Gastrocnemius medialis (tissue), 4 donors: Measurements from ENCODE around the gene MCOLN3. TPM values are rescaled to one million over a fixed set of nuclear protein-coding genes. Genes with fewer than 3 reads are reported as not detected.

Experiments used
- ATAC-seq, 2 donors: fragments of 150-250 bp; one replicate each; pipeline ENCODE4 v1.9.1; 2016
- DNase-seq, 2 donors: peaks; one replicate each; pipeline ENCODE4 v3.0.0-alpha.2; 2019
- H3K27ac ChIP-seq, 4 donors: fragments of 200-600 bp; sonication (generic); 1 replicate in 1 of 4; 2 replicates in 3 of 4; pipeline ENCODE4 v1.5.1; 2016 to 2018; ENCODE audit warnings: mild to moderate bottlenecking in 2 of 4, moderate library complexity in 1 of 4
- H3K27me3 ChIP-seq, 3 donors: fragments of 200-600 bp; sonication (generic) in 2 of 3; 1 replicate in 1 of 3; 2 replicates in 2 of 3; pipeline versions ENCODE4 v1.5.1 to v1.6.0; 2016 to 2019; ENCODE audit warnings: mild to moderate bottlenecking in 1 of 3, moderate library complexity in 1 of 3
- H3K36me3 ChIP-seq, 2 donors: fragments of 200-600 bp; sonication (generic) in 1 of 2; one replicate each; pipeline ENCODE4 v1.5.1; 2017 to 2018
- H3K4me1 ChIP-seq, 2 donors: fragments of 200-600 bp; sonication (generic) in 1 of 2; one replicate each; pipeline ENCODE4 v1.5.1; 2016 to 2017; ENCODE audit warnings: mild to moderate bottlenecking in 2 of 2
- H3K4me3 ChIP-seq, 4 donors: fragments of 200-600 bp; sonication (generic) in 3 of 4; 1 replicate in 1 of 4; 2 replicates in 3 of 4; pipeline ENCODE4 v1.5.1; 2016 to 2019; ENCODE audit warnings: mild to moderate bottlenecking in 2 of 4
- H3K9me3 ChIP-seq, 3 donors: fragments of 200-600 bp; sonication (generic) in 2 of 3; 1 replicate in 1 of 3; 2 replicates in 2 of 3; pipeline ENCODE4 v1.5.1; 2016 to 2019
- CTCF ChIP-seq, 5 experiments: fragments of 450-650 bp in 3 of 5; fragments of 200-600 bp in 2 of 5; sonication (generic) in 2 of 5; IDR thresholded peaks in 4 of 5; conservative IDR thresholded peaks in 1 of 5; 1 replicate in 4 of 5; 2 replicates in 1 of 5; pipeline ENCODE4 v1.5.1; 2016 to 2019; ENCODE audit warnings: antibody characterized with exemption in 5 of 5, mild to moderate bottlenecking in 3 of 5, moderate library complexity in 3 of 5
- POLR2A ChIP-seq, 2 donors: fragments of 450-650 bp; IDR thresholded peaks; one replicate each; pipeline ENCODE4 v1.6.1; 2017; ENCODE audit warnings: antibody characterized with exemption in 2 of 2, mild to moderate bottlenecking in 2 of 2, moderate library complexity in 2 of 2
- in situ Hi-C, 4 donors: fragments of 200-750 bp; cut with MboI; loops; one replicate each; pipeline versions ENCODE4 v1.15.0 to v1.8.0; 2017; ENCODE audit warnings: low sequenced_read_pairs in 4 of 4
- intact Hi-C: fragments of 100-400 bp; cut with DNase I; formaldehyde crosslinking; loops from one replicate; pipeline ENCODE4 v1.15.1; 2023; ENCODE audit warnings: low total_unique reads
- total RNA-seq, 4 donors: library from RNA; depleted of rRNA; stranded (reverse); fragments of >200 nt; gene quantifications; one replicate each; pipeline versions ENCODE4 v1.1.0 to v1.2.3, GENCODE V29; 2016

The MCOLN3 gene
- total RNA-seq, 4 donors from 2014 or later: 0.19 to 0.61 (median 0.33) TPM

GRCh38 chr1:84982395-84982794 is 65.9 kb downstream of the MCOLN3 start:
- no peak overlapping the region for H3K27ac ChIP-seq
- ATAC-seq (no peak), DNase-seq (no peak)
- H3K4me1 ChIP-seq: no peaks in the 10 kb centered on the region
- in situ Hi-C loops (no loop called here), intact Hi-C loops (no loop called here)
- no peaks in the 10 kb centered on the region for H3K9me3 ChIP-seq
- H3K4me3 ChIP-seq: no peak overlapping the region
- no peaks in the 10 kb centered on the region for H3K36me3 ChIP-seq
- no peaks in the 10 kb centered on the region for H3K27me3 ChIP-seq
- no peak for TF ChIP-seq POLR2A (IDR thresholded peaks at IDR 0.05)
- no peak for TF ChIP-seq CTCF (IDR thresholded peaks at IDR 0.05 in 4 of 5, conservative IDR thresholded peaks at IDR 0.05 in 1 of 5)

- TF ChIP-seq CTCF (IDR thresholded peaks at IDR 0.05 in 4 of 5, conservative IDR thresholded peaks at IDR 0.05 in 1 of 5) (no peak), POLR2A (IDR thresholded peaks at IDR 0.05) (no peak)
- ATAC-seq (no peak), DNase-seq (no peak)
- Histone ChIP-seq H3K27me3 (no peaks in the 10 kb centered on the region), H3K4me3 (no peak overlapping the region), H3K4me1 (no peaks in the 10 kb centered on the region), H3K36me3 (no peaks in the 10 kb centered on the region), H3K27ac (no peak overlapping the region), H3K9me3 (no peaks in the 10 kb centered on the region)
- intact Hi-C loops (no loop called here), in situ Hi-C loops (no loop called here)
Observed at GRCh38 chr1:84975035-84975434, 73.3 kb downstream of the MCOLN3 start.

- no peak for TF ChIP-seq CTCF (IDR thresholded peaks at IDR 0.05 in 4 of 5, conservative IDR thresholded peaks at IDR 0.05 in 1 of 5)
- no peak for TF ChIP-seq POLR2A (IDR thresholded peaks at IDR 0.05)
- in situ Hi-C loops: no loop called here
Observed at GRCh38 chr1:84973498-84974334, 74.6 kb downstream of the MCOLN3 start.

GRCh38 chr1:84972377-84972987 is 75.8 kb downstream of the MCOLN3 start:
- TF ChIP-seq POLR2A (IDR thresholded peaks at IDR 0.05) (no peak), CTCF (IDR thresholded peaks at IDR 0.05 in 4 of 5, conservative IDR thresholded peaks at IDR 0.05 in 1 of 5) (no peak)
- Histone ChIP-seq H3K27ac (no peak overlapping the region), H3K4me1 (no peaks in the 10 kb centered on the region), H3K9me3 (no peaks in the 10 kb centered on the region), H3K36me3 (no peaks in the 10 kb centered on the region), H3K27me3 (no peaks in the 10 kb centered on the region), H3K4me3 (no peak overlapping the region)
- DNase-seq (no peak), ATAC-seq (no peak)
- in situ Hi-C loops (no loop called here), intact Hi-C loops (no loop called here)

More at GRCh38 chr1:84973498-84974334, 74.6 kb downstream of the MCOLN3 start:
- no peak for DNase-seq
- H3K36me3 ChIP-seq: no peaks in the 10 kb centered on the region
- H3K4me1 ChIP-seq: no peaks in the 10 kb centered on the region
- no peak for ATAC-seq
- H3K27ac ChIP-seq: no peak overlapping the region
- H3K9me3 ChIP-seq: no peaks in the 10 kb centered on the region
- H3K27me3 ChIP-seq: no peaks in the 10 kb centered on the region
- no peak overlapping the region for H3K4me3 ChIP-seq
- intact Hi-C loops: no loop called here
